OCI-LY7 (cell line): ENCODE results near the gene WDTC1. TPM values are rescaled to one million over a fixed set of nuclear protein-coding genes. Genes with fewer than 3 reads are reported as not detected.
"Not testable (repeated sequence)": the region's sequence is repeated elsewhere in the genome, so short reads cannot be mapped to it uniquely, and the experiment has no call there.

ENCODE experiments used
- BruUV-seq: library from RNA; stranded (reverse); fragments of 400-500 nt; replicated peaks from 2 replicates; lab custom pipeline; 2021; lab: Mats Ljungman, UMichigan
- CTCF ChIA-PET: fragments of 300-600 bp; sonication (Branson Sonifier 250); formaldehyde crosslinking; loops from one replicate; lab custom pipeline; 2022; ENCODE audit warnings: antibody characterized with exemption; ENCODE audit not compliant: unreplicated experiment; lab: Charles Lee
- POLR2A ChIA-PET: fragments of 300-600 bp; sonication (Branson Sonifier 250); formaldehyde crosslinking; loops from one replicate; lab custom pipeline; 2022; ENCODE audit warnings: antibody characterized with exemption; lab: Charles Lee
- DNase-seq: peaks from one replicate; pipeline ENCODE4 v3.0.0-alpha.2; 2015; ENCODE audit warnings: low spot score
- H2AFZ ChIP-seq: fragments of 200-600 bp; sonication (generic), shearing (Covaris generic); 2 replicates; pipeline ENCODE4 v1.6.1; 2014; ENCODE audit warnings: mild to moderate bottlenecking, antibody characterized with exemption, low read length, moderate library complexity
- H3K27ac ChIP-seq: fragments of 200-600 bp; sonication (generic); 2 replicates; pipeline ENCODE4 v1.5.1; 2014; ENCODE audit warnings: mixed run types, low read depth, mild to moderate bottlenecking, moderate library complexity, low read length, inconsistent platforms; ENCODE audit not compliant: poor library complexity, severe bottlenecking
- H3K36me3 ChIP-seq: fragments of 200-600 bp; sonication (generic); 2 replicates; pipeline ENCODE4 v1.6.1; 2014; ENCODE audit warnings: mild to moderate bottlenecking, antibody characterized with exemption, low read length, moderate library complexity, mixed read lengths; ENCODE audit not compliant: insufficient read depth
- H3K4me1 ChIP-seq: fragments of 200-600 bp; sonication (generic); 2 replicates; pipeline ENCODE4 v1.5.1; 2014; ENCODE audit warnings: mild to moderate bottlenecking, low read length; ENCODE audit not compliant: insufficient read depth, poor library complexity, severe bottlenecking
- H3K4me2 ChIP-seq: fragments of 200-600 bp; sonication (generic); 2 replicates; pipeline ENCODE4 v1.6.1; 2014; ENCODE audit warnings: mild to moderate bottlenecking, low read length
- H3K4me3 ChIP-seq: fragments of 200-600 bp; sonication (generic); 2 replicates; pipeline ENCODE4 v1.5.1; 2014; ENCODE audit warnings: mild to moderate bottlenecking, low read depth, low read length; ENCODE audit not compliant: poor library complexity, severe bottlenecking
- H3K79me2 ChIP-seq: fragments of 200-600 bp; sonication (generic); 2 replicates; pipeline ENCODE4 v1.6.1; 2016; ENCODE audit warnings: low read depth, mild to moderate bottlenecking, low read length, moderate library complexity, mixed read lengths; ENCODE audit not compliant: insufficient read depth
- H3K9me2 ChIP-seq: fragments of 200-600 bp; sonication (generic); 2 replicates; pipeline ENCODE4 v1.6.1; 2016; ENCODE audit warnings: mild to moderate bottlenecking, low read length, mixed read lengths; ENCODE audit not compliant: insufficient read depth
- H3K9me3 ChIP-seq: fragments of 200-600 bp; sonication (generic); 2 replicates; pipeline ENCODE4 v1.6.1; 2014; ENCODE audit warnings: mild to moderate bottlenecking, mixed run types, low read length, mixed read lengths
- H4K20me1 ChIP-seq: fragments of 200-600 bp; sonication (generic); 2 replicates; pipeline ENCODE4 v1.6.1; 2014; ENCODE audit warnings: mild to moderate bottlenecking, antibody characterized with exemption, low read length, moderate library complexity, mixed read lengths; ENCODE audit not compliant: insufficient read depth
- CTCF ChIP-seq: fragments of 200-600 bp; sonication (generic); conservative IDR thresholded peaks from 2 replicates; pipeline ENCODE4 v1.5.1; 2014; ENCODE audit warnings: mild to moderate bottlenecking, antibody characterized with exemption, low read length, moderate library complexity, mixed read lengths
- EZH2phosphoT487 ChIP-seq: fragments of 200-600 bp; sonication (generic); IDR thresholded peaks from 2 replicates; pipeline ENCODE4 v1.6.1; 2018; ENCODE audit warnings: low read depth, borderline replicate concordance, mild to moderate bottlenecking, mixed run types, antibody characterized with exemption, low read length, moderate library complexity, mixed read lengths
- intact Hi-C: fragments of 100-400 bp; cut with micrococcal nuclease; formaldehyde crosslinking; loops from one replicate; pipeline ENCODE4 v1.10.0; 2022; ENCODE audit not compliant: unreplicated experiment
- total RNA-seq, 2 experiments: library from RNA; depleted of rRNA in 1 of 2; stranded (reverse); fragments of >200 nt in 1 of 2; shearing (Covaris generic) in 1 of 2; gene quantifications; 2 replicates each; pipeline ENCODE4 v1.2.3, GENCODE V29; 2014 to 2022

WDTC1 gene
- total RNA-seq, 2 experiments from 2014 or later = 18.2 to 27.8 TPM

DNA sequence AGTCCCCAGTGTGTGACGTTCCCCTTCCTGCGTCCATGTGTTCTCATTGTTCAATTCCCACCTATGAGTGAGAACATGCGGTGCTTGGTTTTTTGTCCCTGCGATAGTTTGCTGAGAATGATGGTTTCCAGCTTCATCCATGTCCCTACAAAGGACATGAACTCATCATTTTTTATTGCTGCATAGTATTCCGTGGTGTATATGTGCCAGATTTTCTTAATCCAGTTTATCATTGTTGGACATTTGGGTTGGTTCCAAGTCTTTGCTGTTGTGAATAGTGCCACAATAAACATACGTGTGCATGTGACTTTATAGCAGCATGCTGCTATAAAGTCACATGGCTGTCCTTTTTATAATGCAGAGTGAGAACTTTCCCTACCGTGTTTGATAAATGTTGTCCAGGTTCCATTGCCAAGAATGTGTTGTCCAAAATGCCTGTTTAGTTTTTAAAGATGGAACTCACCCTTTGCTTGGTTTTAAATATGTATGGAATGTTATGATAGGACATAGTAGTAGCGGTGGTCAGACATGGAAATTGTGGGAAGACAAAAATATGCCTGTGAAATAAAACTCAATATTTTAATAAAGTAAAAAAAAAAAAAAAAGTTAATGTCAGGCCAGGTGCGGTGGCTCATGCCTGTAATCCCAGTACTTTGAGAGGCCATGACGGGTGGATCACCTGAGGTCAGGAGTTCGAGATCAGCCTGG, 26.1 kb upstream of the WDTC1 start:
- H3K4me3 ChIP-seq, H3K9me3 ChIP-seq, H3K9me2 ChIP-seq, H2AFZ ChIP-seq, H3K36me3 ChIP-seq, H3K4me2 ChIP-seq, BruUV-seq, H3K79me2 ChIP-seq, H3K27ac ChIP-seq, intact Hi-C loops, H3K4me1 ChIP-seq, CTCF ChIA-PET, H4K20me1 ChIP-seq, DNase-seq, POLR2A ChIA-PET: not testable (repeated sequence)

DNA sequence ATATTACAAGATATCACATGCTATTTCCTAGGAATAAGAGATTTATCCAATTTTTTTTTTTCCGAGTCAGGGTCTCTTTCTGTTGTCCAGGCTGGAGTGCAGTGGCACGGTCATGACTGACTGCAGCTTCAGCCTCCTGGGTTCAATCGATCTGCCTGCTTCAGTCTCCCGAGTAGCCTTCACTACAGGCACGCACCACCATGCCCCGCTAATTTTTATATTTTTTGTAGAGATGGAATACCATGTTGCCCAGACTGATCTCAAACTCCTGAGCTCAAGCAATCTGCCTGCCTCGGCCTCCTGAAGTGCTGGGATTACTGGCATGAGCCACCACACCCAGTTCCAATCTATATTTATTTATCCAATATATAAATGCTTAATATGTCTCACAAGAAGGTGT, 18.0 kb upstream of the WDTC1 start:
- Histone ChIP-seq H3K9me3 (no peaks in the 10 kb centered on the region), H3K4me2 (no peak overlapping the region), H3K4me1 (peaks cover 3% of the 10 kb centered on the region), H3K36me3 (no peaks in the 10 kb centered on the region), H3K27ac (no peak overlapping the region), H2AFZ (no peak overlapping the region), H4K20me1 (no peaks in the 10 kb centered on the region), H3K79me2 (no peaks in the 10 kb centered on the region), H3K9me2 (no peaks in the 10 kb centered on the region), H3K4me3 (no peak overlapping the region)
- ChIA-PET POLR2A (interaction anchor here (0.5 kb wide), 1 partner anchor 50 kb away, joined by 4 read pairs; no protein-coding TSS in a partner anchor), CTCF (interaction anchor here (0.5 kb wide), 1 partner anchor 798 kb away, joined by 3 read pairs; no protein-coding TSS in a partner anchor)
- no TSS peak for BruUV-seq
- intact Hi-C loops = no loop called here
- no peak for TF ChIP-seq EZH2phosphoT487
- TF ChIP-seq CTCF = no peak
- no peak for DNase-seq

DNA sequence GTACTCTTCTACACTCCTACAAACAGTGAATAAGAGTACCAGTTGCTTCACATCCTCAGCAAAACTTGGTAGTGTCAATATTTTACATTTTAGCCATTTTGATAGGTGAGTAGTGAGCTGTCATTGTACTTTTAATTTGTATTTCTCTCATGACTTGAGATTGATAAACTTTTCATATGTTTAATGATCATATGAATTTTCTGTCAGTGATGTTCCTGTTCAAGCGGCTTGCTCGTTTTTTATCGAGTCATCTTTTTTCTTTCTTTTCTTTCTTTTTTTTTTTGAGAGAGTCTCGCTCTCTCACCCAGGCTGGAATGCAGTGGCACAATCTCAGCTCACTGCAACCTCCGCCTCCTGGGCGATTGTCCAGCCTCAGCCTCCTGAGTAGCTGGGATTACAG, 17.0 kb upstream of the WDTC1 start:
- no peak overlapping the region for H3K27ac ChIP-seq
- no peak for DNase-seq
- intact Hi-C loops = no loop called here
- no peaks in the 10 kb centered on the region for H3K9me3 ChIP-seq
- no peaks in the 10 kb centered on the region for H3K79me2 ChIP-seq
- H3K4me2 ChIP-seq = no peak overlapping the region
- no TSS peak for BruUV-seq
- H4K20me1 ChIP-seq = no peaks in the 10 kb centered on the region
- TF ChIP-seq EZH2phosphoT487 = no peak
- no peak for TF ChIP-seq CTCF
- H2AFZ ChIP-seq = no peak overlapping the region
- no peaks in the 10 kb centered on the region for H3K36me3 ChIP-seq
- peaks cover 3% of the 10 kb centered on the region for H3K4me1 ChIP-seq
- ChIA-PET POLR2A (no interaction called here), CTCF (no interaction called here)
- no peaks in the 10 kb centered on the region for H3K9me2 ChIP-seq
- H3K4me3 ChIP-seq = no peak overlapping the region
